SH-SY5Y (cell line): ENCODE results near the gene COLEC12.

Source experiments
- GATA2 ChIP-seq: IDR thresholded peaks from 2 replicates; pipeline ENCODE4 v1.6.1; 2011; ENCODE audit warnings: mild to moderate bottlenecking, low read depth, low read length
- GATA3 ChIP-seq: IDR thresholded peaks from 2 replicates; pipeline ENCODE4 v1.6.1; 2011; ENCODE audit warnings: low read depth, mild to moderate bottlenecking, low read length, moderate library complexity

COLEC12 gene

GRCh38 chr18:474416-474815, 26.1 kb downstream of the COLEC12 start:
- TF ChIP-seq GATA3, result no peak
- TF ChIP-seq GATA2, result no peak

- no peak for TF ChIP-seq GATA3
- no peak for TF ChIP-seq GATA2
Observed at GRCh38 chr18:473802-474201, 26.7 kb downstream of the COLEC12 start.

- TF ChIP-seq GATA2 (no peak), GATA3 (no peak)
Observed at GRCh38 chr18:471716-472115, 28.8 kb downstream of the COLEC12 start.

GRCh38 chr18:470661-471501, 29.6 kb downstream of the COLEC12 start:
- TF ChIP-seq GATA3, result no peak
- TF ChIP-seq GATA2, result no peak

- TF ChIP-seq GATA3, result no peak
- TF ChIP-seq GATA2, result no peak
Observed at GRCh38 chr18:468955-469790, 31.3 kb downstream of the COLEC12 start.

- TF ChIP-seq GATA2 (no peak), GATA3 (no peak)
Observed at GRCh38 chr18:463827-464541, 36.5 kb downstream of the COLEC12 start.

GRCh38 chr18:463403-463802, 37.1 kb downstream of the COLEC12 start:
- TF ChIP-seq GATA2 (no peak), GATA3 (no peak)

GRCh38 chr18:461762-462161, 38.7 kb downstream of the COLEC12 start:
- TF ChIP-seq GATA3 (no peak), GATA2 (no peak)

- TF ChIP-seq GATA2 (no peak), GATA3 (no peak)
Observed at GRCh38 chr18:460791-461190, 39.7 kb downstream of the COLEC12 start.

GRCh38 chr18:459814-460593, 40.5 kb downstream of the COLEC12 start:
- TF ChIP-seq GATA3, result no peak
- TF ChIP-seq GATA2, result no peak

GRCh38 chr18:457521-458412, 42.7 kb downstream of the COLEC12 start:
- TF ChIP-seq GATA3, result no peak
- no peak for TF ChIP-seq GATA2

- TF ChIP-seq GATA3 (no peak), GATA2 (peak; percentile 34)
Observed at GRCh38 chr18:457140-457519, 43.4 kb downstream of the COLEC12 start.
